Measurements from ENCODE around the gene STX16.

STX16 gene

GRCh38 chr20:58700121-58700821, 49.2 kb downstream of the STX16 start:
- no peak for DNase-seq

GRCh38 chr20:58700823-58701222, 49.7 kb downstream of the STX16 start:
- no peak for DNase-seq

- DNase-seq, result no peak
Measured at GRCh38 chr20:58701431-58702160, 50.5 kb downstream of the STX16 start.

GRCh38 chr20:58702161-58702510, 51.1 kb downstream of the STX16 start:
- DNase-seq, result no peak

GRCh38 chr20:58702859-58703648, 52.0 kb downstream of the STX16 start:
- DNase-seq, result no peak

GRCh38 chr20:58703765-58704371, 52.8 kb downstream of the STX16 start:
- DNase-seq, result no peak

- no peak for DNase-seq
Measured at GRCh38 chr20:58705208-58705926, 54.3 kb downstream of the STX16 start.

- DNase-seq, result no peak
Measured at GRCh38 chr20:58706150-58706892, 55.2 kb downstream of the STX16 start.

GRCh38 chr20:58706975-58707681, 56.0 kb downstream of the STX16 start:
- DNase-seq, result no peak

- DNase-seq, result no peak
Measured at GRCh38 chr20:58707770-58708169, 56.7 kb downstream of the STX16 start.

GRCh38 chr20:58708246-58708931, 57.3 kb downstream of the STX16 start:
- DNase-seq, result no peak

GRCh38 chr20:58709013-58709702, 58.1 kb downstream of the STX16 start:
- no peak for DNase-seq

GRCh38 chr20:58709703-58710039, 58.6 kb downstream of the STX16 start:
- no peak for DNase-seq

- no peak for DNase-seq
Measured at GRCh38 chr20:58710481-58711265, 59.6 kb downstream of the STX16 start.

- DNase-seq, result no peak
Measured at GRCh38 chr20:58711266-58712051, 60.4 kb downstream of the STX16 start.

GRCh38 chr20:58712151-58712791, 61.2 kb downstream of the STX16 start:
- DNase-seq, result no peak

GRCh38 chr20:58712806-58713731, 62.0 kb downstream of the STX16 start:
- DNase-seq, result no peak
